ENCODE measurements around the gene KCNH1.

KCNH1 gene

DNA sequence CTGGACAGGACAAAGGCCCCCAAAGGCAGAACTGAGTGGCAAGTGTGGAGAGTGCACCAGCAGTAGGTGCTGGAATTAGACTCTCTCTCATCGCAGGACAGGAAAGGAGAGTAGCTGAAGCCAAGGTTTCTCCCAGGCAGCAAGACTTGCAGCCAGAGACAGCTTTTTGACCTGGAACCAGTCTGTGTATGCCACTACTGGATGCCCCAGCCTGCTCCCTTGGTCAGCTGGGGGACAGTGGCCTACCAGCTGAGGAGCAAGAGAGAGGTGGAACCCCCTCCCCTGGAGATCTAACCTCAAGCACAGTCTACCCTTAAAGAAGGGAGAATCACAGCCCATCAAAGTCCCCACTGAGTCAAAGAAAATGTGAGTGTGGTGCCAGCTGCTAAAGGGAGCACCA is 375.7 kb downstream of the KCNH1 start:
- DNase-seq (ENCODE audit: low read depth, low spot score): no peak

DNA sequence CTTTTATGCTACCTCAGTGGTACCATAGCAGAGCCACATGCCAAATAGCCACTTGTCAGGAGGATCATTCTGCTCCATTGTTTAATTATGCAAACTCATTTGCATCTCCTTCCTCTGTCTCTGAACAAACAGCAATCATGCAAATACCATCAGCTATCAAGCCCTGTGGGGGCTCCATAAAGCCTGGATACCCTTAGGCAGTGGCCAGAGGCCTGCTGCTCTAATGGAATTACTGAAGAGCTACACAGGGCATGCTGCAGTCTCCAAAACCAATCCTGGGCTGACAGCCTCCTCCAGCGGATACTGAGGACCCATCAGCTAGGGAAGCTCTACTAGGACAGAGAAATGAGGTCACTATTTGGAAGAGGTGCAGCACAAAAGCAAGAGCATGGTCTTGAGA is 376.3 kb downstream of the KCNH1 start:
- peak; percentile 49 for DNase-seq (ENCODE audit: low read depth, low spot score)

DNA sequence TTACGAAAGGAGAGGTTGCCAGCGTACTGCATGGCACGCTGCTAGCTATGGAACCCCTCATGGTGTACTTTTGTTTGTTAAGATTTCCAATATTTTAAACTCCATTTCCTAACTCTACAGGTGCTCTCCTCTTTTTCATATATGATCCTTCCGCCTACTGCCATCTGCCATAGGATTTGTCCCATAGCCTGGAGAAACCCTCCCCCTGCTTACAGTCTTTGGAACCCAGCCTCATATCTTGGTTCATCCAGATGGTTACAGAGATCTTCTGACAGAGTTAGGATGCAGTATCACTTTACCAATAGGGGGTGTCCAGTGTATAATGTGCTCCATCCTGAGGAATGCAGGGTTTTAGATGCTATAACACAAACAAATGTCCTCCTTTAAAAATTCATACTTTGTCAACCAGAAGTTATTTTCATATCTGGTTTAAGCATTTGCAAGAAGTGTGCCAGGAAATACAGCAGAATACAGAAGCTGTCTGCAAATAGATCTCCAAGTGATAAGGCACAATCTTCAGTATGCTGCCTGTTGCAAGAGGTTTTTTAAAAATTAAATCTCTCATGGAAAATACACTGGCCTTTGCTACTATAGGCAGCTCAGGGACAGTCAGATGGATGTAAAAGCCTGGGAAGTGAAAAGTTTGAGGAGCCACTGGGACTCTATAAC is 377.8 kb downstream of the KCNH1 start:
- no peak for DNase-seq (ENCODE audit: low read depth, low spot score)

DNA sequence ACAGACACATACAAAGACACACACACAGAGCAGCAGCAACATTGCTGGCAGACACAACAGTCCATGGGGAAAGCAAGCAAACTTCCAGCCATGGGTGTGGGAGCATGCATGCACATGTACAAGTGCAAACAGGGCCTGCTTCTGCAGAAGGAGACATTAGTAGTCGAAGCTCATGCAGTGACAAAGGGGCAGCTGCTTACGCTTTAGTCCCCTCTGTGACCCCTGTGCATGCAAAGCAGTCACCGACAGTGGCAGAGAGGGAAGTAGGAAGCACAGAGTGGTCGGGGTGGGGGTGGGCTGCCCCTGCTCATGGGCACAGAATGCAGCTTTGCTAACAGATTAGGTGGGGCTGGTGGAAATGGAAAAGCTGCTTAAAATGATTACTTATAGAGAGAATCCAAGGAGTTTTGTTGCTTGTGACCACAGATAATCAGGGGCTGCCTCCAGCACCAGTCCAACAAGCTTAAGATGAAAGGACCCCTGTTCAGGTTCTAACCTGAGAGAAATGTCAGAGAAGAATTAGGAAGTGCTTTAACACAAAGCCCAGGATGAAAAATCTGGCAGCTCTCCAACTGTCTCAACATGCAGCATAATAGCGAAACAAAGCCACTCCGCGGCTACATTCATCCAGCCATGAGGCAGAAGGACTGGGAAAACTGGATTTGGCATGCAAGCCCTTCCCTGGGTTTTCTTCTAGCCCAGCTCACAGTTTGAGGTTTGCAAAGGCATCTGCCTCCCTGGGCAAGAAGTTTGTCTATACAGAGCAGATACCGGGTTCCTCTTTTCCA is 378.9 kb downstream of the KCNH1 start:
- DNase-seq (ENCODE audit: low read depth, low spot score): peak; percentile 23

DNA sequence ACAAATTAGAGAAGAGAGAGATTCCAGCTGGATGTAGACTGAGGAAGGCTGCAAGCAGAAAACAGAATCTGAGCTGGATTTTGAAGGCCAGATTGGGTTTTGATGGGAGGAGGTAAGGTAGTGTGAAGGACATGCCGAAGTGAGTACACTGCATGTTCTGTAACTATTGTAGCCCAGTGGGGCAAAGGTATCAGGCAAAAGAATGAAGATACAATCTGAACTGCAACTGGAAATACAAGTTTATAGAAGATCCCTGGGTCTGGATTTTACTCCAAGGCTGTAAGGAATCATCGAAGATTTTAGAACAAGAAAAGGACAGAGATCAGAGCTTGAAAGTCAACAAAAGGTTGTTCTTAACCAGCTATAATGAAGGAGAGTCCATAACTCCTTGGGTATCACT is 382.0 kb downstream of the KCNH1 start:
- DNase-seq (ENCODE audit: low read depth, low spot score): no peak

DNA sequence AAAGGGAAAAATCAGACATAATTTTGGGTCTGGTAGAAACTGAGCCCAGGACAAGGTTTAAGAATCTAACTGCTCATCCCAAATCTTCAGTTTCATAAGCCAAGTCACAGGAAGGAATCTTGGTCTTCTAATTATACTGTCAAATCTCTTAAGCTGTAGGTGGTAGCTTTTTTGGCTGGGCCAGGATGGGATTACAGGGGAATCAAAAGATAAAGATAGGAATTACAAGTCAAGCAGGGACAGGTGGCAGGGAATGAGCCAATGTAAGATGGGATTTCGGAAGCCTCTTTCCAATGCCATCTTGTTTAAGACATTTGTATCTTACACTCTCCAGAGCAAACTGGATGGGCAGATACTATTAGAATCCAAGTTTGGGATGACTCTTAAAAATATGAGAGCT is 383.5 kb downstream of the KCNH1 start:
- DNase-seq (ENCODE audit: low read depth, low spot score): no peak

DNA sequence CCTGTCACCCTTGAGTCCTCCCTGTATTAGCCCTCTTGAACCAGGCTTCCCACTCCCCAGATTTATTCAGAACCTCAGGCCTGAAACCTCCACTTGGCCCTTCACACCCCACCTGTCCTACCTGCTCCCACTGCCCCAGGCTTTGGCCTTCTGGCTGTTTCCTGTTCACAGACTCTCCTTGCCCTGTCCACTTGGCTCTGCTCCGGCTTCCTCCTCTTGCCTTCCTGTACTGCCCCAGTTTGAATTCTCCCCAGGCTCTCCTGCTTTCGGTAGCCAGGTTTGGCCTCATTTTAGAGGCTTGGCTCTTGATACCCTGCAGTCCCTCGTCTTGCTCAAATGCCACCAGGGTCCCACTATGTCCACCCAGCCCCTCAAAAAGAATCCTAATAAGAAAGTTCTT is 385.2 kb downstream of the KCNH1 start:
- no peak for DNase-seq (ENCODE audit: low read depth, low spot score)

DNA sequence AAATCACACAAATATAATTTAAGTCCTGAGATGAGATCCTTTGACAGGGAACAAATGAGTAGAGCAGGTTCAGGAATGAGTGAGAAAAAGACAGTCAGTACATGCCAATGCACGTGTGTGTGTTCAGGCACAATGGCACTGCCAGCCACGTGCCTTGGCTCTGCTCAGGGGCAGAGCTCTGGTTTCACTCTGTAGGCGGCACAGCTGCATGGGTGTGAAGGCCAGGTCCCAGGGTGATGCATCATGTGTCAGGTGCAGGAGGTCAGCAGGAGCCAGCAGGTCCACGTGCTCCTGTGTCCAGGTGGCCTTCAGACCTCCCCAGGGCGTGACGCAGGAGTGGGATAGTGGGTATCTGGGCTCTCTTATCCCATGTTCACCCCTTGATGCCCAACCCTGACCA is 386.1 kb downstream of the KCNH1 start:
- no peak for DNase-seq (ENCODE audit: low read depth, low spot score)

DNA sequence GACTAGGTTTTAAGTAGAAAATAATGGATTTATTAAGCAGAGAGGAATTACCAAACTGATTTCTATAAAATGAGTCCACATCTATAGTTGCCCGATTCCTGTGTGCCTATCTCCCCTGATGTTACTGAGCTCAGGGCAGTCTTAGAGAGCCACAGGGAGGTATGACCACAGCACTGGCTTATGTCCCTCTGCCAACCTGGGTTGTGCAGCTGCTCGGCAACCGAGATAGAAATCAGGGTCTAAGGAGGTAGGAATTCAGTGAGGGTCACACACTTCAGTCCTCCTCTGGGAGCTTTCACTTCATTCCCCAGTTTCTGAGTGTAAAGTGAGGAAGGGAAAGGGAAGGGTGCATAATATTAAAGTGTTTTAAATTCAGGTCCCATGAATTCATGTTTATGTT is 386.8 kb downstream of the KCNH1 start:
- no peak for DNase-seq (ENCODE audit: low read depth, low spot score)

DNA sequence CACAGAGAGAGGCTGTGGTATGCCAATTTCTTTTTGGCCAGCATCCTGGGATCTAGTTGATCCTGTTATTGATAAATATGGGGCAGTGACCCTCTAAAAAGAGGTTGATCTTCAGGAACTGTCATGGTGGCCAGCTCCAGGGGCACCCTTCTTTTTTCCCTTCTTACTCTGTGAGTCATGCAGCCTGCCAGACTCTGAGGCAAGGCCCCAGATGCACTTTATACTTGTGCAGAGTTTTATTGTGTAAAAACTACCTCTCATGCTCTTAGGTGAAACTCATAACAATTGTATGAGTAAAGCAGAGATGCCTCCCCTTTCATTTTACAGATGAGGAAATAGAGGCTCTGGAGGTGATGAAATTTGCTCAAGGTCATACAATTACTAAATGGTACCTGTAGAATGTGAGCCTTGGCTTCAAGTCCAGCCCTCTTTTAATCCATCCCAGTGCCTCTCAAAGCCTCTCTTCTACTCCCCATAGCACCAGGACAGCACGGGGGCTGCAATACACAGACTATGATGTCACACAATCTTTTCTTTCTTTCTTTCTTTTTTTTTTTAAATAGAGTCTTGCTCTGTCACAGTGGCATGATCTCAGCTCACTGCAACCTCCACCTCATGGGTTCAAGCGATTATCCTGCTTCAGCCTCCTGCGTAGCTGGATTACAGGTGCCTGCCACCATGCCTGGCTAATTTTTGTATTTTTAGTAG is 387.8 kb downstream of the KCNH1 start:
- no peak for DNase-seq (ENCODE audit: low read depth, low spot score)

DNA sequence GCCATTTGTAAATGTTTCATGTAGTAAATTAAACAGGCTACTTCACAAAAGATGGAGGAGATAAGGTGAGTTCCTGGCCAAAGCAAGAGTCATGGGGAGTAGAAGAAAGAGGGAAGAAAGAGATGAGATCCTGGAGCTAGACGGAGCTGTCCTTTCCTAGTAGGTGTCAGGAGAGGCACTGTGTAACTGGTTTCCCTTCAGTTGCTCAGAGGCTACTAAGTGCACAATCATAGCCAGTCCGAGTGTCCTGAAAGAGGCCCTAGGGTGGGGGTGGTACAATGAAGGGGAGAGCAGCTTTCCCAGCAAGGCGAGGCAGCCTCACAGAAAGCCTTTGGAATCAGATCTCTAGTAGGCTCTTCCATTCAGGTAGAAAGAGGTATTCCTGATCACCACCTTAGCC is 390.9 kb downstream of the KCNH1 start:
- DNase-seq (ENCODE audit: low read depth, low spot score): no peak

DNA sequence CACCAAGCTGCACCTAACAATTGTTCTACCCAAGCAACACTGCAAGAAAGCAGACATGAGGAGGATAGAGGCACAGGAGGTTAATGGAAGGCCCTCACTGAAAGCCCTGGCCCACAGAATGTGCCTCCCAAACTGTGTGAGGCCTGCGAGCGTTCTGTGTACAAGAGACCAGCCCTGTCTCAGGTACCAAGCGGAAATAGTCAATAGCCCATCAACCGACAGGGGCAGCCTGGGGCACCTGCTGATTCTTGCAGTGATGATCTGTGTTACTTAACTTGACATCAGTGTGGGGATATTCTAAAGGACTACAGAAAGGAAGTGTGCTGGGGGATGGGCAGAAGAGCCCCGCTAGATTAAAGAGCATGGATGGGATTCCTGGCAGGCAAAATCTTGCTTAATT is 392.4 kb downstream of the KCNH1 start:
- no peak for DNase-seq (ENCODE audit: low read depth, low spot score)

DNA sequence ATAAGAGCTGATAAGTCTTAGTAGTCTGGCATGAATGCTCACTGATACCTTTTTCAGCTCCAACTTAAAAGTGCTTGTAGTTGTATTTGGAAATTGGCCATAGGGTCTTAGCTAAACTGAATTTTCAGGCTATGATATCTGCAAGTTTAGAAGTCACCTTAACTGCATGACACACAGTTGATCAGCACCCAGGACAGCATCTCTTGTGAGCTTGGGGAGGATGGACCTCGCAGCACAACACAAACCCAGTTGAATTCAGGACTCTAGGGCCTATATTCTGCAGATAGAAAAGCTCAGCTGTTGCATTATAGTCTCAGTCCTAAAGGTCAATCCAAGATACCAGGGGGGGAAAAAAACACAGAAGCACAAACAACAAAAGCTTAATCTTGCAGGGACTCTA is 394.3 kb downstream of the KCNH1 start:
- DNase-seq (ENCODE audit: low read depth, low spot score): no peak

DNA sequence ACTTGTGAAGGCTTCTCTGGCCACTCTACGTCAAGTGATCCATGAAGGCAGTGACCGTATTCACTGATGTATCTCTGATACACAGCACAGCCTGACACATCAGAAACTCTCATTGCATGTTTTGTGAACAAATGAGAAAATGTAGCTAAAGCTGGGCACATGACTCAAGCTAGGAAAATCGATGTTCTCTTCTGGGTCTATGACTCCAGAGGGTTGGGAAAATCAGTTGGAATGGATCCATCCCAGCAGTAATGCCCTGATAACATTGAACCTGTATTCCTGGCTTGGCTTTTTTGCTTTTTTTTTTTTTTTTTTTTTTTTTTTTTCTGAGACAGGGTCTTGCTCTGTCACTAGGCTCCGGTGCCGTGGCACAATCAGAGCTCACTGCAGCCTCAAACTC is 395.7 kb downstream of the KCNH1 start:
- no peak for DNase-seq (ENCODE audit: low read depth, low spot score)

DNA sequence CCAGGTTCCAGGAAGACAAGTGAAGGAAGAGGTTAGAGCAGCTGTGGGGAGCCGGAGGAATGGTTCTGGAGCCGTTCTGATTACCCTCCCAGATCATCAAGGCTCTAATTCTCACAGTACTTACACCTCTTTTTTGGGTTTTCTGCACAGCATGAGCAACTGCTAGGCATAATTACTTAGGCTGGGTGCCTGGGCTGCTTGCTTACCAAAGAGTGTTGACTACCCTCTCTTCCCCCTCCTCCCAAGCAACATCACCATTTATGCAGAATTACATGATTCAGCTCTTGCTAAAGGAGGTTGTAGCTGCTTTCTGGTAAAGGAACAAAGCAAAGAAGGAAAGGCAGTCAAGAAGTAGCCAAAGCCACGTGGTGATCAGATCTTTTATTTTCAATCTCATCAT is 397.2 kb downstream of the KCNH1 start:
- no peak for DNase-seq (ENCODE audit: low read depth, low spot score)

DNA sequence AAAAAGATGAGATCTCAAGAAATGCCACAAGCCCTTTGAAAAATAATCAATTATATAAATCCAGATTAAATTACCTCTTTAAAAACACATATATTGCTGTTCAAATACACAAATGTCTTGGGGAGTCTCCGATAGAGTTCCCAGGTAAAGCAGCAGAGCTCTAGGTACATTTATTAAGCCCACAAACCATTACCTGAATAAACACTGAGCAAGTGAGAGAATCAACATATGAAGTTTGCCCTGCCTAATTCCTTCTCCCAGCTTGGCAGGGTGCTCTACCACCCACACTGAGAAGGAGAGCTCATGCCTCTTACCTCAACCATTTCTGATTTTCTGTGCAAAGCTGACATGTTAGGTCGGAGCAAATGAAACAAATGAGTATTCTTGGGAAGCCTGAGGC is 402.4 kb downstream of the KCNH1 start:
- no peak for DNase-seq (ENCODE audit: low read depth, low spot score)

DNA sequence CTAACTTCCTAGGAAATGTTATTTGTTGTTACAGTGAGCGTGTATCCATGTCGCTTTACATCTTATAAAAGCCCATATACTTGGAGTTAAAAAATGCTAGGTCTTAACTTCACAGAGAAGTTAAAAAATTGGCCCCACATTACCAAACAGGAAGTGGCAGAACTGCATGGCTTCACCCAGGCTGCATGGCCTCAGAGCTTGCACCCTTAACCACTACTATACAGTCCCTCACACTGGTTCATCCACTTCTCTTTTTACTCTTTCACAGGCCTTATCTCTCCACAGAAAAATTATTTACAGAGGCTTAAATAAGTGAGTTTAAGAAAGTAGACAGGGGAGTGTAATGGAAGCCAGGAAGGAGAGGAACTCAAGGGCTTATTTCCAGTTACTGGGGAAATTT is 402.8 kb downstream of the KCNH1 start:
- DNase-seq (ENCODE audit: low read depth, low spot score): no peak

DNA sequence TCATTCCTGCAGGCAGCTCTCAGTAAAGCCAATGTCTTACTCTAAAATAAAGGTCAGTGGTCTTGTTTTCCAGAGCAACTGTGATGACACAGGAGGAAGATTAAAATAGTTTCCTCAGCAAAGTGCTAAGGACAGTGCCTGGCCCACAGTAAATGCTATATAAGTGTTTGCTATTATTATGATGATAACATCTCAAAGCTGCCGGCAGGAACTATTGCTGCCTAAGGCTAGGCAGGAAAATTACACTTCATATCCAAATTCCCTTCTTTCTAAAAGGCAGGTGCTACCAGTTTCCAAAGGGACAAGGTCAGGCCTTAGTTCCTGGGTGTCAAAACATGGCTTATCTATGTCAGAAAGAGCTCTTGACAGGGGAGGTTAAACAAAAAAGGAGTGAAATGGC is 403.9 kb downstream of the KCNH1 start:
- DNase-seq (ENCODE audit: low read depth, low spot score): no peak

DNA sequence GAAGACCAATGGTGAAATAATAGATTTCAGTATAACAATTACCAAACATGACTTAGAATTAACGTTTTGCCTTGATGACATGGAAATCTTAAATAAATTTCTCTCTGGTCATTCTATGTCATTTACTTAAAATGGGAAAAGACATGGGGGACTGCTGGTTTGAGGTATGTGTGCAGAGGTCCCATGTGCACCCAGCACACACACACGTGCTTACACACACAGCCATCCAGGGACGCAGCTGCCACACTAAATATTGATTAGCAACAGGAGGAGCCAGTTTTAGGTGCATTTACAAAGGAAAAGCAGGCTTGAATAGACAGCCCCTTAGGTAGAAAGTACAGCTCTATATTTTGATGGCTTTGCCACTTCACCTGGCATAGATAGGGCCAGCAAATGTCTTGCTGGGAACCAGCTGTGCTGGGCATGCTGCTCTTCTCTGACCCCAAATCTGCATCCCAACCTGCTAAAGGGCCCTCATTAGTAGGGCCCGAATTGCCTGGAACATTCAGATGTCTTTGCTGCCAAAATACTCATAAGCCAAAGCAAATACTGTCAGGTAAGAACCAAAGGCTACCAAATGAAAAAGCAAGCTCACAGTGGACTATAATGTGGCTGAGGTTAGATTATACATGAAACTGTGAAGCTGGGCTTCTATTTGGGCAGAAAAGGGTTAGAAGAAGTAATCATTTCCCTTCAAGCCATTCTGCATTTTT is 405.4 kb downstream of the KCNH1 start:
- no peak for DNase-seq (ENCODE audit: low read depth, low spot score)

DNA sequence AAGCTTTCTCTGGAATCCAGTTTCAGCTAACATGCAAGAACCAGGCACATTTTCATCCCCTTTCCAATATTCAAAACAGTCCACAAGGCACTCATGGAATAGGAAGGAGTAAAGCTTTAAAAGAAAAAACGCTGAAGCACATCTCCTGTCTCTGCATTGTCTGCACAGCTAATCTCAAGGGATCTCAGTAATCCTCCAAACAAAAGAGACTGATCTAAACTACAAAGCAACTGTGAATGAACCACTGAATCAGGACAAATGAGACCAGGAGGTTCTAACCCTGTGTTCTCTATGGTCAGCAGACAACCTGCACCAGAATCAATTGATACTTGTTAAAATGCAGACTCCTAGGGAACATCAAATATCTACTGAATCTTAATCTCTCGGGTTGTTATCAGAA is 406.2 kb downstream of the KCNH1 start:
- no peak for DNase-seq (ENCODE audit: low read depth, low spot score)

DNA sequence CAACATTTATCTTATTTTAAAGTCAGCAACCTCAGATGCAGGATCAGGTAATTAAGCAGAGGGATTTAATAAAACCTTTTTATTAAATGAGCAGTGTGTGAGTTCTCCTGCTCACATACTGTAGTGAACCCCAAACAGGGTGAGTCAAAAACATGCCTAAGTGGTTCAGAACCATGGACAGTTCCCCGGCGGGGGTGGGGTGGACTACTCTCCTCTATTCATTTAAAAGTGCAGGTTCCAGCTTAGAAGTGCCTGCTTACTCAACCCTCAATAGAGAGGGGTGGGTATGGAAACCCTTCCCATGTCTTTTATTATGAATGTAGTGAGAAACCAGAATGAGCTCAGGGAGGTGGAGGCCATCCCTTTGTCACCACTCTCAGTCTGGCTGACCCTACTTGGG is 407.3 kb downstream of the KCNH1 start:
- DNase-seq (ENCODE audit: low read depth, low spot score): peak; percentile 56

DNA sequence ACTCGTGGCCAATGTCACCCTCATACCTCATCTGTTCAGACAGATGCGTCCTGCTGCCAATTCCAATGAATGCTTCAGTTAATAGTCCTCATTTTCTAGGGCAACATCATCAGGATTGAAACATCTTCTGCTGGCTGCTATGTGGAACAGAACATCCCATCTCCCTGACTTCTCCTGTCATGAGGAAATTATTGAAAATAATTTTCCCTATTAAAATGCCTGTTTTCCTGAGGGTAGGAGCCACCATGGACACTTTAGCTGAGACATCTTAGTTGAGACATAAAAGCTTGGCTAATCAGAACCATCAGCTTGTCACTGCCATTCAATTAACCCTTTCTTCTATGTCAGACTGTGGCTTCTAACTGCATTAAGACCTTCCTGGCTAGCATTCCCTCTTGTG is 409.2 kb downstream of the KCNH1 start:
- no peak for DNase-seq (ENCODE audit: low read depth, low spot score)
